Smooth muscle cell (in vitro differentiated cells): ENCODE data around the gene RSF1. TPM values are rescaled to one million over a fixed set of nuclear protein-coding genes. Genes with fewer than 3 reads are reported as not detected.
A peak's percentile ranks its signal among the peaks of the same experiment; 100 is the strongest.

Experiments used
- DNase-seq: peaks from one replicate; lab custom pipeline; 2025; ENCODE audit not compliant: unreplicated experiment; lab: John Stamatoyannopoulos, UW
- H2AFZ ChIP-seq: fragments of 200-600 bp; sonication (generic); 2 replicates; pipeline ENCODE4 v1.6.0; 2016; ENCODE audit warnings: antibody characterized with exemption, low read depth, mild to moderate bottlenecking
- H3F3A ChIP-seq: fragments of 200-600 bp; sonication (generic); 2 replicates; pipeline ENCODE4 v1.6.0; 2017; ENCODE audit warnings: antibody characterized with exemption, low read depth
- H3K27ac ChIP-seq: fragments of 200-600 bp; sonication (generic); 2 replicates; pipeline ENCODE4 v1.5.1; 2016; ENCODE audit warnings: low read depth, mild to moderate bottlenecking
- H3K27me3 ChIP-seq: fragments of 200-600 bp; sonication (generic); 2 replicates; pipeline ENCODE4 v1.6.1; 2016; ENCODE audit warnings: low read depth, mild to moderate bottlenecking
- H3K36me3 ChIP-seq: fragments of 200-600 bp; sonication (generic); 2 replicates; pipeline ENCODE4 v1.5.1; 2016; ENCODE audit warnings: low read depth
- H3K4me1 ChIP-seq: fragments of 200-600 bp; sonication (generic); 2 replicates; pipeline ENCODE4 v1.5.1; 2016; ENCODE audit warnings: low read depth
- H3K4me2 ChIP-seq: fragments of 200-600 bp; sonication (generic); 2 replicates; pipeline ENCODE4 v1.6.0; 2016; ENCODE audit warnings: mild to moderate bottlenecking
- H3K4me3 ChIP-seq: fragments of 200-600 bp; sonication (generic); 2 replicates; pipeline ENCODE4 v1.5.1; 2016; ENCODE audit warnings: mild to moderate bottlenecking
- H3K79me2 ChIP-seq: fragments of 200-600 bp; sonication (generic); 2 replicates; pipeline ENCODE4 v1.6.0; 2016; ENCODE audit warnings: low read depth, mild to moderate bottlenecking
- H3K9ac ChIP-seq: fragments of 200-600 bp; sonication (generic); 2 replicates; pipeline ENCODE4 v1.6.0; 2016; ENCODE audit warnings: low read depth
- H3K9me3 ChIP-seq: fragments of 200-600 bp; sonication (generic); replicated peaks from 2 replicates; pipeline ENCODE4 v1.5.1; 2016; ENCODE audit warnings: low read depth
- H4K20me1 ChIP-seq: fragments of 200-600 bp; sonication (generic); 2 replicates; pipeline ENCODE4 v1.6.0; 2016; ENCODE audit warnings: low read depth
- CTCF ChIP-seq: fragments of 200-600 bp; sonication (generic); IDR thresholded peaks from 2 replicates; pipeline ENCODE4 v1.5.1; 2017; ENCODE audit warnings: borderline replicate concordance, mild to moderate bottlenecking, antibody characterized with exemption; ENCODE audit not compliant: insufficient read depth, poor library complexity, severe bottlenecking
- WGBS: methylation state at CpG from one replicate; pipeline ENCODE4 v1.1.7; 2016; ENCODE audit warnings: low lambda C conversion rate; 5-methylcytosine and 5-hydroxymethylcytosine counted together
- polyA plus RNA-seq: library from polyadenylated mRNA; unstranded; fragments of >200 nt; fragmentation: Nextera tagmentation; extraction: Ambion mirVana; gene quantifications from 2 replicates; pipeline ENCODE4 v1.2.1, GENCODE V29; 2016
- total RNA-seq: library from RNA; depleted of rRNA; stranded (reverse); fragments of >200 nt; gene quantifications from 2 replicates; pipeline ENCODE4 v1.2.3, GENCODE V29; 2014

RSF1 gene
- total and polyA plus RNA-seq, 2 experiments from 2014 or later, result 39.6 to 62.6 TPM

- no peaks in the 10 kb centered on the region for H3K36me3 ChIP-seq
- no peaks in the 10 kb centered on the region for H3F3A ChIP-seq
- H3K4me2 ChIP-seq, result no peak overlapping the region
- H3K4me1 ChIP-seq, result no peaks in the 10 kb centered on the region
- H3K9ac ChIP-seq, result no peak overlapping the region
- no peak for TF ChIP-seq CTCF
- peaks cover 95% of the 10 kb centered on the region for H4K20me1 ChIP-seq
- no peak overlapping the region for H2AFZ ChIP-seq
- H3K27me3 ChIP-seq, result no peaks in the 10 kb centered on the region
- peaks cover 93% of the 10 kb centered on the region for H3K79me2 ChIP-seq
- H3K27ac ChIP-seq, result no peak overlapping the region
- DNase-seq, result no peak
- H3K9me3 ChIP-seq, result no peaks in the 10 kb centered on the region
- no peak overlapping the region for H3K4me3 ChIP-seq
Measured at GRCh38 chr11:77806415-77806814, 14.1 kb downstream of the RSF1 start.

- Histone ChIP-seq H3F3A (no peaks in the 10 kb centered on the region), H3K27me3 (no peaks in the 10 kb centered on the region), H4K20me1 (peaks cover 98% of the 10 kb centered on the region), H3K9ac (no peak overlapping the region), H3K79me2 (peaks cover 94% of the 10 kb centered on the region), H3K9me3 (no peaks in the 10 kb centered on the region), H2AFZ (no peak overlapping the region), H3K4me3 (no peak overlapping the region), H3K36me3 (no peaks in the 10 kb centered on the region), H3K4me2 (no peak overlapping the region), H3K27ac (peak overlapping the region; percentile 38), H3K4me1 (no peaks in the 10 kb centered on the region)
- 39% methylated on average over 3 of the region's 3 CpGs for WGBS
- no peak for TF ChIP-seq CTCF
- DNase-seq, result no peak
Measured at GRCh38 chr11:77801477-77801876, 19.0 kb downstream of the RSF1 start.

GRCh38 chr11:77800449-77800848, 20.1 kb downstream of the RSF1 start:
- Histone ChIP-seq H3K9ac (no peak overlapping the region), H3K9me3 (no peaks in the 10 kb centered on the region), H3K4me1 (no peaks in the 10 kb centered on the region), H3F3A (no peaks in the 10 kb centered on the region), H3K27me3 (no peaks in the 10 kb centered on the region), H3K4me3 (no peak overlapping the region), H2AFZ (no peak overlapping the region), H4K20me1 (peaks cover 98% of the 10 kb centered on the region), H3K79me2 (peaks cover 92% of the 10 kb centered on the region), H3K4me2 (no peak overlapping the region), H3K27ac (peak overlapping the region; percentile 38), H3K36me3 (no peaks in the 10 kb centered on the region)
- no peak for TF ChIP-seq CTCF
- DNase-seq, result no peak

GRCh38 chr11:77799338-77799737, 21.2 kb downstream of the RSF1 start:
- peaks cover 92% of the 10 kb centered on the region for H3K79me2 ChIP-seq
- WGBS, result 97% methylated on average over 3 of the region's 3 CpGs
- H3K27ac ChIP-seq, result no peak overlapping the region
- no peak overlapping the region for H2AFZ ChIP-seq
- H3K36me3 ChIP-seq, result no peaks in the 10 kb centered on the region
- DNase-seq, result no peak
- no peak overlapping the region for H3K9ac ChIP-seq
- H3K4me3 ChIP-seq, result no peak overlapping the region
- H3K4me2 ChIP-seq, result no peak overlapping the region
- H3F3A ChIP-seq, result no peaks in the 10 kb centered on the region
- no peaks in the 10 kb centered on the region for H3K9me3 ChIP-seq
- H4K20me1 ChIP-seq, result peaks cover 99% of the 10 kb centered on the region
- H3K4me1 ChIP-seq, result no peaks in the 10 kb centered on the region
- no peaks in the 10 kb centered on the region for H3K27me3 ChIP-seq
- TF ChIP-seq CTCF, result no peak
